ENCODE data around the gene RETREG2. TPM values are rescaled to one million over a fixed set of nuclear protein-coding genes. Genes with fewer than 3 reads are reported as not detected.

Gene RETREG2
- total and polyA plus RNA-seq, 2 experiments from 2014 or later = 13.2 to 41.8 TPM

DNA sequence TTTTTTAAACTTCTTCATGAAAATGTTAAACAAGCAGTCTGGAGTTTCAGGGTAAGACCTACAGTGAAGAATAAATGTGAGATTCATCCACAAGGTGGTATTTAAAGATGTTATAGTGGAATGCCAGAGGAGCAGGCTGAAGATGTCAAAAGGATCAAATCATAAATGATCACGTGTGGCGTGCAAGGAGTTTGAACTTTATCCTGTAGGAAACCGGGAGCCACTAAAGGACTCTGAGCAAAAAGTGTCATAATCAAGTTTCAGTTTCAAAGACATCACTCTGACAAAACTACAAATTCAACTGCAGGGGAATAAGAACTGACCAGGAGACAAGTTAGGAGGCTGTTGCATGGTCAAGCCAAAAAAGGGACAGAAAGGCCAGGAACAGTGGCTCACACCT, 37.4 kb upstream of the RETREG2 start (continued):
- TF ChIP-seq, protein P1, sequence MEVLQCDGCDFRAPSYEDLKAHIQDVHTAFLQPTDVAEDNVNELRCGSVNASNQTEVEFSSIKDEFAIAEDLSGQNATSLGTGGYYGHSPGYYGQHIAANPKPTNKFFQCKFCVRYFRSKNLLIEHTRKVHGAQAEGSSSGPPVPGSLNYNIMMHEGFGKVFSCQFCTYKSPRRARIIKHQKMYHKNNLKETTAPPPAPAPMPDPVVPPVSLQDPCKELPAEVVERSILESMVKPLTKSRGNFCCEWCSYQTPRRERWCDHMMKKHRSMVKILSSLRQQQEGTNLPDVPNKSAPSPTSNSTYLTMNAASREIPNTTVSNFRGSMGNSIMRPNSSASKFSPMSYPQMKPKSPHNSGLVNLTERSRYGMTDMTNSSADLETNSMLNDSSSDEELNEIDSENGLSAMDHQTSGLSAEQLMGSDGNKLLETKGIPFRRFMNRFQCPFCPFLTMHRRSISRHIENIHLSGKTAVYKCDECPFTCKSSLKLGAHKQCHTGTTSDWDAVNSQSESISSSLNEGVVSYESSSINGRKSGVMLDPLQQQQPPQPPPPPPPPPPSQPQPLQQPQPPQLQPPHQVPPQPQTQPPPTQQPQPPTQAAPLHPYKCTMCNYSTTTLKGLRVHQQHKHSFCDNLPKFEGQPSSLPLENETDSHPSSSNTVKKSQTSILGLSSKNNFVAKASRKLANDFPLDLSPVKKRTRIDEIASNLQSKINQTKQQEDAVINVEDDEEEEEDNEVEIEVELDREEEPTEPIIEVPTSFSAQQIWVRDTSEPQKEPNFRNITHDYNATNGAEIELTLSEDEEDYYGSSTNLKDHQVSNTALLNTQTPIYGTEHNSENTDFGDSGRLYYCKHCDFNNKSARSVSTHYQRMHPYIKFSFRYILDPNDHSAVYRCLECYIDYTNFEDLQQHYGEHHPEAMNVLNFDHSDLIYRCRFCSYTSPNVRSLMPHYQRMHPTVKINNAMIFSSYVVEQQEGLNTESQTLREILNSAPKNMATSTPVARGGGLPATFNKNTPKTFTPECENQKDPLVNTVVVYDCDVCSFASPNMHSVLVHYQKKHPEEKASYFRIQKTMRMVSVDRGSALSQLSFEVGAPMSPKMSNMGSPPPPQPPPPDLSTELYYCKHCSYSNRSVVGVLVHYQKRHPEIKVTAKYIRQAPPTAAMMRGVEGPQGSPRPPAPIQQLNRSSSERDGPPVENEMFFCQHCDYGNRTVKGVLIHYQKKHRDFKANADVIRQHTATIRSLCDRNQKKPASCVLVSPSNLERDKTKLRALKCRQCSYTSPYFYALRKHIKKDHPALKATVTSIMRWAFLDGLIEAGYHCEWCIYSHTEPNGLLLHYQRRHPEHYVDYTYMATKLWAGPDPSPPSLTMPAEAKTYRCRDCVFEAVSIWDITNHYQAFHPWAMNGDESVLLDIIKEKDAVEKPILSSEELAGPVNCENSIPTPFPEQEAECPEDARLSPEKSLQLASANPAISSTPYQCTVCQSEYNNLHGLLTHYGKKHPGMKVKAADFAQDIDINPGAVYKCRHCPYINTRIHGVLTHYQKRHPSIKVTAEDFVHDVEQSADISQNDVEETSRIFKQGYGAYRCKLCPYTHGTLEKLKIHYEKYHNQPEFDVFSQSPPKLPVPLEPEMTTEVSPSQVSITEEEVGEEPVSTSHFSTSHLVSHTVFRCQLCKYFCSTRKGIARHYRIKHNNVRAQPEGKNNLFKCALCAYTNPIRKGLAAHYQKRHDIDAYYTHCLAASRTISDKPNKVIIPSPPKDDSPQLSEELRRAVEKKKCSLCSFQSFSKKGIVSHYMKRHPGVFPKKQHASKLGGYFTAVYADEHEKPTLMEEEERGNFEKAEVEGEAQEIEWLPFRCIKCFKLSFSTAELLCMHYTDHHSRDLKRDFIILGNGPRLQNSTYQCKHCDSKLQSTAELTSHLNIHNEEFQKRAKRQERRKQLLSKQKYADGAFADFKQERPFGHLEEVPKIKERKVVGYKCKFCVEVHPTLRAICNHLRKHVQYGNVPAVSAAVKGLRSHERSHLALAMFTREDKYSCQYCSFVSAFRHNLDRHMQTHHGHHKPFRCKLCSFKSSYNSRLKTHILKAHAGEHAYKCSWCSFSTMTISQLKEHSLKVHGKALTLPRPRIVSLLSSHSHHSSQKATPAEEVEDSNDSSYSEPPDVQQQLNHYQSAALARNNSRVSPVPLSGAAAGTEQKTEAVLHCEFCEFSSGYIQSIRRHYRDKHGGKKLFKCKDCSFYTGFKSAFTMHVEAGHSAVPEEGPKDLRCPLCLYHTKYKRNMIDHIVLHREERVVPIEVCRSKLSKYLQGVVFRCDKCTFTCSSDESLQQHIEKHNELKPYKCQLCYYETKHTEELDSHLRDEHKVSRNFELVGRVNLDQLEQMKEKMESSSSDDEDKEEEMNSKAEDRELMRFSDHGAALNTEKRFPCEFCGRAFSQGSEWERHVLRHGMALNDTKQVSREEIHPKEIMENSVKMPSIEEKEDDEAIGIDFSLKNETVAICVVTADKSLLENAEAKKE (CRISPR knock-in tag; IDR thresholded peaks at IDR 0.05) = no peak
- no peak for TF ChIP-seq ZNF331 (CRISPR knock-in tag; IDR thresholded peaks at IDR 0.05; ENCODE audit: low read depth)
- no peak for TF ChIP-seq STAT1 (IDR thresholded peaks at IDR 0.05; ENCODE audit: unreplicated experiment)
- TF ChIP-seq, protein P2, sequence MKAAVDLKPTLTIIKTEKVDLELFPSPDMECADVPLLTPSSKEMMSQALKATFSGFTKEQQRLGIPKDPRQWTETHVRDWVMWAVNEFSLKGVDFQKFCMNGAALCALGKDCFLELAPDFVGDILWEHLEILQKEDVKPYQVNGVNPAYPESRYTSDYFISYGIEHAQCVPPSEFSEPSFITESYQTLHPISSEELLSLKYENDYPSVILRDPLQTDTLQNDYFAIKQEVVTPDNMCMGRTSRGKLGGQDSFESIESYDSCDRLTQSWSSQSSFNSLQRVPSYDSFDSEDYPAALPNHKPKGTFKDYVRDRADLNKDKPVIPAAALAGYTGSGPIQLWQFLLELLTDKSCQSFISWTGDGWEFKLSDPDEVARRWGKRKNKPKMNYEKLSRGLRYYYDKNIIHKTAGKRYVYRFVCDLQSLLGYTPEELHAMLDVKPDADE (IDR thresholded peaks at IDR 0.05) = no peak
- TF ChIP-seq, protein P3, sequence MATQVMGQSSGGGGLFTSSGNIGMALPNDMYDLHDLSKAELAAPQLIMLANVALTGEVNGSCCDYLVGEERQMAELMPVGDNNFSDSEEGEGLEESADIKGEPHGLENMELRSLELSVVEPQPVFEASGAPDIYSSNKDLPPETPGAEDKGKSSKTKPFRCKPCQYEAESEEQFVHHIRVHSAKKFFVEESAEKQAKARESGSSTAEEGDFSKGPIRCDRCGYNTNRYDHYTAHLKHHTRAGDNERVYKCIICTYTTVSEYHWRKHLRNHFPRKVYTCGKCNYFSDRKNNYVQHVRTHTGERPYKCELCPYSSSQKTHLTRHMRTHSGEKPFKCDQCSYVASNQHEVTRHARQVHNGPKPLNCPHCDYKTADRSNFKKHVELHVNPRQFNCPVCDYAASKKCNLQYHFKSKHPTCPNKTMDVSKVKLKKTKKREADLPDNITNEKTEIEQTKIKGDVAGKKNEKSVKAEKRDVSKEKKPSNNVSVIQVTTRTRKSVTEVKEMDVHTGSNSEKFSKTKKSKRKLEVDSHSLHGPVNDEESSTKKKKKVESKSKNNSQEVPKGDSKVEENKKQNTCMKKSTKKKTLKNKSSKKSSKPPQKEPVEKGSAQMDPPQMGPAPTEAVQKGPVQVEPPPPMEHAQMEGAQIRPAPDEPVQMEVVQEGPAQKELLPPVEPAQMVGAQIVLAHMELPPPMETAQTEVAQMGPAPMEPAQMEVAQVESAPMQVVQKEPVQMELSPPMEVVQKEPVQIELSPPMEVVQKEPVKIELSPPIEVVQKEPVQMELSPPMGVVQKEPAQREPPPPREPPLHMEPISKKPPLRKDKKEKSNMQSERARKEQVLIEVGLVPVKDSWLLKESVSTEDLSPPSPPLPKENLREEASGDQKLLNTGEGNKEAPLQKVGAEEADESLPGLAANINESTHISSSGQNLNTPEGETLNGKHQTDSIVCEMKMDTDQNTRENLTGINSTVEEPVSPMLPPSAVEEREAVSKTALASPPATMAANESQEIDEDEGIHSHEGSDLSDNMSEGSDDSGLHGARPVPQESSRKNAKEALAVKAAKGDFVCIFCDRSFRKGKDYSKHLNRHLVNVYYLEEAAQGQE (IDR thresholded peaks at IDR 0.05; ENCODE audit: unreplicated experiment) = no peak
- TF ChIP-seq CREB1 (CRISPR knock-in tag; IDR thresholded peaks at IDR 0.05; ENCODE audit: low read depth) = no peak
- TF ChIP-seq EZH2 (IDR thresholded peaks at IDR 0.05; ENCODE audit: low read depth, unreplicated experiment) = no peak

Data from GM23338 (cell line).